K562 (cell line): ENCODE data around the gene ATP2A1. TPM values are rescaled to one million over a fixed set of nuclear protein-coding genes. Genes with fewer than 3 reads are reported as not detected.

ENCODE experiments used
- BHLHE40 ChIP-seq: IDR thresholded peaks from 2 replicates; pipeline ENCODE4 v1.6.1; 2011; ENCODE audit warnings: low read length, improper control_type of control experiment
- CBFA2T3 ChIP-seq: fragments of 450-650 bp; IDR thresholded peaks from 2 replicates; pipeline ENCODE4 v1.6.1; 2017
- DDX20 ChIP-seq: fragments of 450-650 bp; IDR thresholded peaks from 2 replicates; pipeline ENCODE4 v1.6.1; 2016; ENCODE audit warnings: missing genetic modification characterization, low read depth, mild to moderate bottlenecking, missing compliant biosample characterization, moderate library complexity
- DEAF1 ChIP-seq: fragments of 450-650 bp; formaldehyde crosslinking; IDR thresholded peaks from 2 replicates; pipeline ENCODE4 v1.4.0; 2020; ENCODE audit warnings: mild to moderate bottlenecking, moderate library complexity
- E2F1 ChIP-seq: sonication (generic); formaldehyde crosslinking; IDR thresholded peaks from 2 replicates; pipeline ENCODE4 v1.8.1; 2023; ENCODE audit warnings: mild to moderate bottlenecking, missing genetic modification reagents, moderate library complexity
- ELF4 ChIP-seq: fragments of 450-650 bp; formaldehyde crosslinking; IDR thresholded peaks from 2 replicates; pipeline ENCODE4 v1.4.0; 2022; ENCODE audit warnings: missing genetic modification characterization
- HIVEP1 ChIP-seq: fragments of 250-450 bp; sonication (Bioruptor Pico); IDR thresholded peaks from 2 replicates; pipeline ENCODE4 v1.4.0; 2020; ENCODE audit warnings: mild to moderate bottlenecking
- KLF1 ChIP-seq: fragments of 450-650 bp; IDR thresholded peaks from 2 replicates; pipeline ENCODE4 v1.6.1; 2016; ENCODE audit warnings: missing genetic modification characterization, missing compliant biosample characterization
- MAFG ChIP-seq: fragments of 450-650 bp; conservative IDR thresholded peaks from 2 replicates; pipeline ENCODE4 v1.6.1; 2016; ENCODE audit warnings: missing genetic modification characterization, missing compliant biosample characterization
- MXI1 ChIP-seq: IDR thresholded peaks from 2 replicates; pipeline ENCODE4 v1.6.1; 2011; ENCODE audit warnings: low read depth, mild to moderate bottlenecking, improper control_type of control experiment, low read length
- NFIC ChIP-seq: fragments of 450-650 bp; IDR thresholded peaks from 2 replicates; pipeline ENCODE4 v1.6.1; 2017; ENCODE audit warnings: mild to moderate bottlenecking, inconsistent platforms
- PHF8 ChIP-seq: fragments of 200-600 bp; sonication (generic); IDR thresholded peaks from 2 replicates; pipeline ENCODE4 v1.6.1; 2012; ENCODE audit warnings: mixed run types, mild to moderate bottlenecking, inconsistent platforms, low read length, moderate library complexity, borderline replicate concordance
- RAD21 ChIP-seq, 2 experiments: fragments of 250-450 bp in 1 of 2; fragments of 450-650 bp in 1 of 2; sonication (Bioruptor Pico) in 1 of 2; formaldehyde crosslinking in 1 of 2; IDR thresholded peaks in 1 of 2; conservative IDR thresholded peaks in 1 of 2; 2 replicates each; pipeline versions ENCODE4 v1.4.0 to v1.8.0; 2020 to 2022; ENCODE audit warnings: mild to moderate bottlenecking in 2 of 2, moderate library complexity in 1 of 2
- RBM22 ChIP-seq: fragments of 200-400 bp; formaldehyde crosslinking; IDR thresholded peaks from 2 replicates; pipeline ENCODE4 v1.6.1; 2018; ENCODE audit warnings: low read length, low read depth; ENCODE audit not compliant: poor library complexity, severe bottlenecking
- RREB1 ChIP-seq: fragments of 250-450 bp; sonication (Bioruptor Pico); IDR thresholded peaks from 2 replicates; pipeline ENCODE4 v1.4.0; 2020
- THRB ChIP-seq: fragments of 450-650 bp; formaldehyde crosslinking; conservative IDR thresholded peaks from 2 replicates; pipeline ENCODE4 v1.4.0; 2022; ENCODE audit warnings: mild to moderate bottlenecking, missing genetic modification characterization
- XRCC5 ChIP-seq: fragments of 200-400 bp; formaldehyde crosslinking; IDR thresholded peaks from 2 replicates; pipeline ENCODE4 v1.6.1; 2017; ENCODE audit warnings: low read depth, mild to moderate bottlenecking, low read length
- polyA plus RNA-seq, 8 experiments: library from polyadenylated mRNA; depleted of rRNA in 4 of 8; stranded (reverse) in 5 of 8; unstranded in 3 of 8; fragments of >200 nt; fragmentation: Nextera tagmentation in 2 of 8; fragmentation: Illumina TruSeq in 1 of 8; extraction: Ambion mirVana in 2 of 8; extraction: Trizol in 1 of 8; gene quantifications; 2 replicates each; pipeline versions ENCODE4 v1.2.1 to v1.2.3, GENCODE V29; 2011 to 2014; ENCODE audit warnings: inconsistent platforms in 1 of 8, missing spikeins in 1 of 8
- total RNA-seq, 7 experiments: library from RNA; depleted of rRNA in 6 of 7; stranded (reverse); fragments of >200 nt in 6 of 7; fragmentation: Illumina TruSeq in 2 of 7; extraction: Trizol in 2 of 7; gene quantifications; 2 replicates each; pipeline versions ENCODE4 v1.2.1 to v1.2.3, GENCODE V29; 2011 to 2021; ENCODE audit warnings: low replicate concordance in 1 of 7

The ATP2A1 gene
- total and polyA plus RNA-seq, 9 of the 15 experiments (the other 6 are each of a cell fraction or from before 2014, with no cell fraction given), result 0.25 to 2.6 (median 0.65) TPM

- TF ChIP-seq RREB1 (CRISPR knock-in tag) (peak; percentile 59; the same call in 1 of the 2 replicates), KLF1 (tag) (peak; percentile 75), BHLHE40 (0 out of 2 replicates have a peak, but pooled peaks have one; percentile 41), MXI1 (no peak), CBFA2T3 (peak; percentile 96), ELF4 (CRISPR knock-in tag) (peak; percentile 91), THRB (CRISPR knock-in tag) (peak; percentile 18; the same call in 1 of the 2 replicates), MAFG (tag) (peak; percentile 55; the same call in 1 of the 2 replicates), HIVEP1 (CRISPR knock-in tag) (peak; percentile 72; the same call in 1 of the 2 replicates), RAD21 (CRISPR knock-in tag; conservative IDR thresholded peaks at IDR 0.05 in 1 of 2, IDR thresholded peaks at IDR 0.05 in 1 of 2) (no peak), DEAF1 (CRISPR knock-in tag) (peak; percentile 8; the same call in 1 of the 2 replicates), NFIC (peak; percentile 72), RBM22 (no peak), PHF8 (peak; percentile 85), DDX20 (tag) (no peak), E2F1 (no peak), XRCC5 (0 out of 2 replicates have a peak, but pooled peaks have one; percentile 37)
Measured at GRCh38 chr16:28925386-28926228, 47.3 kb downstream of the ATP2A1 start (continued).
